ENCODE measurements around the gene VSIR.

The VSIR gene

GRCh38 chr10:71805776-71806703 lies 32.7 kb upstream of the VSIR start:
- H3K4me3 ChIP-seq (ENCODE audit: low read depth, low read length), result no peak overlapping the region
- TF ChIP-seq, protein P1, sequence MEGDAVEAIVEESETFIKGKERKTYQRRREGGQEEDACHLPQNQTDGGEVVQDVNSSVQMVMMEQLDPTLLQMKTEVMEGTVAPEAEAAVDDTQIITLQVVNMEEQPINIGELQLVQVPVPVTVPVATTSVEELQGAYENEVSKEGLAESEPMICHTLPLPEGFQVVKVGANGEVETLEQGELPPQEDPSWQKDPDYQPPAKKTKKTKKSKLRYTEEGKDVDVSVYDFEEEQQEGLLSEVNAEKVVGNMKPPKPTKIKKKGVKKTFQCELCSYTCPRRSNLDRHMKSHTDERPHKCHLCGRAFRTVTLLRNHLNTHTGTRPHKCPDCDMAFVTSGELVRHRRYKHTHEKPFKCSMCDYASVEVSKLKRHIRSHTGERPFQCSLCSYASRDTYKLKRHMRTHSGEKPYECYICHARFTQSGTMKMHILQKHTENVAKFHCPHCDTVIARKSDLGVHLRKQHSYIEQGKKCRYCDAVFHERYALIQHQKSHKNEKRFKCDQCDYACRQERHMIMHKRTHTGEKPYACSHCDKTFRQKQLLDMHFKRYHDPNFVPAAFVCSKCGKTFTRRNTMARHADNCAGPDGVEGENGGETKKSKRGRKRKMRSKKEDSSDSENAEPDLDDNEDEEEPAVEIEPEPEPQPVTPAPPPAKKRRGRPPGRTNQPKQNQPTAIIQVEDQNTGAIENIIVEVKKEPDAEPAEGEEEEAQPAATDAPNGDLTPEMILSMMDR (IDR thresholded peaks at IDR 0.05; ENCODE audit: low read depth, low read length), result no peak

DNA sequence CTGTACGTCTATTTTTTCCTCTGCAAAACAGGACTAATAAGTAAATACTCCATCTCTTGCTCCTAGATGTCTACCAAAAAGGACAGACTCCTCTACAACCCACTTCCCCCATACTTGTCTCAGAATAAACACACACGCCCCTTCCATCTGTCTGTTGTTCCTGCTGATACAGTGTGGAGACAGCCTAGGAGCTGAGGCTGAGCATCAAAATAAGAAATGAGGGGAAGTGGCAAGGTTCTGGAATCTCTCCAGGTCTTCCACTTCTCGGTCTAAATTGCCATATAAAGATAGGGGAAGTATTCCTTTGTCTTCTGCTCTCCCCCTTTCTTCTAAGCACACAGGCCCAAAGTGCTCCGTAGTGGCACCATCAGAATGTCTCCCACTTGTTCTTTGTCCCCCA lies 30.8 kb upstream of the VSIR start:
- TF ChIP-seq, protein P1 (IDR thresholded peaks at IDR 0.05; ENCODE audit: low read depth, low read length), result no peak
- H3K4me3 ChIP-seq (ENCODE audit: low read depth, low read length), result no peak overlapping the region

DNA sequence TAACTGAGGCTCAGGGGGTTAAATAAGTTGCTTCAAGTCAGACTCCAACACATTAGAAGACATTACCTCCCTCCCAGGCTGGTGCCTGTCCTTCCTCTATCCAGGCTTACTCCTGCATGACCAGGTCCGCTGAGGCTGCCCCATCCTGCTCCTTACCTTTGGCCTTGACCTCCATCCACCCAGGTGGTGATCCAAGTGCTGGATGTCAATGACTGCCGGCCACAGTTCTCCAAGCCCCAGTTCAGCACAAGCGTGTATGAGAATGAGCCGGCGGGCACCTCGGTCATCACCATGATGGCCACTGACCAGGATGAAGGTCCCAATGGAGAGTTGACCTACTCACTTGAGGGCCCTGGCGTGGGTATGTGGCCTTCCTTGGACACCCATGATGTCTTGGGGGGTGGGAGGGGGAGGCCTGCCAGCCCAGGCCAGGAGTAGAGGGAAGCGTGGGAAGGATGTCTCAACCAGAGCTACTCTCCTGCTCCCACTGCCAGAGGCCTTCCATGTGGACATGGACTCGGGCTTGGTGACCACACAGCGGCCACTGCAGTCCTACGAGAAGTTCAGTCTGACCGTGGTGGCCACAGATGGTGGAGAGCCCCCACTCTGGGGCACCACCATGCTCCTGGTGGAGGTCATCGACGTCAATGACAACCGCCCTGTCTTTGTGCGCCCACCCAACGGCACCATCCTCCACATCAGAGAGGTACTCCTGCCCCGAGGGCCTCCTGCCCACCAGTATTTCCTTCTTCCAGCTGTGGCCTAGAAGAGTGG lies 29.6 kb upstream of the VSIR start:
- TF ChIP-seq, protein P1 (IDR thresholded peaks at IDR 0.05; ENCODE audit: low read depth, low read length), result no peak

GRCh38 chr10:71802235-71802634 lies 28.9 kb upstream of the VSIR start:
- no peak overlapping the region for H3K4me3 ChIP-seq (ENCODE audit: low read depth, low read length)
- TF ChIP-seq, protein P1 (IDR thresholded peaks at IDR 0.05; ENCODE audit: low read depth, low read length), result no peak

More for the DNA sequence above, 29.6 kb upstream of the VSIR start:
- H3K4me3 ChIP-seq (ENCODE audit: low read depth, low read length), result no peak overlapping the region

DNA sequence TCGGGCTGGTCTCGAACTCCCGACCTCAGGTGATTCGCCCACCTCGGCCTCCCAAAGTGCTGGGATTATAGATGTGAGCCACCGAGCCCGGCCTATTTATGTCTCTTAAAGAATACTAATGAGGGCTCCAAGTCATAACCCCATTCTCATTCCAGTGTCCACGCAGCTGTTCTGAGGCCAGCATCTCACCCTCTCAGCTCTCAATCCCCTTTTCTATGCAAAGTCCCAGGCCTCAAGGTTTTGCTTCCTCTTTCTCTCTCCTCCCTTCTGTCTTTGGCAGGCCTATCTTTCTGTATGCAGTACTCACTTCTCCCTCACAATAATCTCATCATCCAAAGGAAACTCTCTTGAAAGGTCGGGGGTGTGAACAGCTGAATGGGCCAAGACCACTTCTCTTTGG lies 28.0 kb upstream of the VSIR start:
- TF ChIP-seq, protein P1 (IDR thresholded peaks at IDR 0.05; ENCODE audit: low read depth, low read length), result no peak
- no peak overlapping the region for H3K4me3 ChIP-seq (ENCODE audit: low read depth, low read length)

GRCh38 chr10:71799608-71800453 lies 26.5 kb upstream of the VSIR start:
- H3K4me3 ChIP-seq (ENCODE audit: low read depth, low read length), result no peak overlapping the region
- TF ChIP-seq, protein P1 (IDR thresholded peaks at IDR 0.05; ENCODE audit: low read depth, low read length), result no peak

All from WI38 (cell line).